ENCODE results near the gene GRHL1. TPM values are rescaled to one million over a fixed set of nuclear protein-coding genes. Genes with fewer than 3 reads are reported as not detected.

Gene GRHL1
- polyA plus RNA-seq, 1 donor (not counting 4 experiments of a cell fraction or from before 2014, with no cell fraction given): 7.8 TPM

GRCh38 chr2:10004836-10005235, 53.3 kb downstream of the GRHL1 start:
- no peaks in the 10 kb centered on the region for H3K36me3 ChIP-seq (ENCODE audit: control insufficient read depth in 2 of 2, extremely low read depth in 1 of 2, insufficient read depth in 2 of 2, low read length in 2 of 2)
- H3K9me1 ChIP-seq (ENCODE audit: control insufficient read depth, extremely low read depth, insufficient read depth, low read length): no peaks in the 10 kb centered on the region
- no peak overlapping the region for H3K9ac ChIP-seq (ENCODE audit: control insufficient read depth, extremely low read depth, insufficient read depth, low read length)
- DNase-seq (ENCODE audit: low read depth, low spot score): no peak
- TF ChIP-seq, protein P1, sequence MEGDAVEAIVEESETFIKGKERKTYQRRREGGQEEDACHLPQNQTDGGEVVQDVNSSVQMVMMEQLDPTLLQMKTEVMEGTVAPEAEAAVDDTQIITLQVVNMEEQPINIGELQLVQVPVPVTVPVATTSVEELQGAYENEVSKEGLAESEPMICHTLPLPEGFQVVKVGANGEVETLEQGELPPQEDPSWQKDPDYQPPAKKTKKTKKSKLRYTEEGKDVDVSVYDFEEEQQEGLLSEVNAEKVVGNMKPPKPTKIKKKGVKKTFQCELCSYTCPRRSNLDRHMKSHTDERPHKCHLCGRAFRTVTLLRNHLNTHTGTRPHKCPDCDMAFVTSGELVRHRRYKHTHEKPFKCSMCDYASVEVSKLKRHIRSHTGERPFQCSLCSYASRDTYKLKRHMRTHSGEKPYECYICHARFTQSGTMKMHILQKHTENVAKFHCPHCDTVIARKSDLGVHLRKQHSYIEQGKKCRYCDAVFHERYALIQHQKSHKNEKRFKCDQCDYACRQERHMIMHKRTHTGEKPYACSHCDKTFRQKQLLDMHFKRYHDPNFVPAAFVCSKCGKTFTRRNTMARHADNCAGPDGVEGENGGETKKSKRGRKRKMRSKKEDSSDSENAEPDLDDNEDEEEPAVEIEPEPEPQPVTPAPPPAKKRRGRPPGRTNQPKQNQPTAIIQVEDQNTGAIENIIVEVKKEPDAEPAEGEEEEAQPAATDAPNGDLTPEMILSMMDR (optimal IDR thresholded peaks at IDR 0.05 in 1 of 3, IDR thresholded peaks at IDR 0.05 in 1 of 3, conservative IDR thresholded peaks at IDR 0.05 in 1 of 3; ENCODE audit: extremely low read depth in 1 of 3, insufficient read depth in 2 of 3, low read length in 3 of 3): no peak
- TF ChIP-seq EZH2 (IDR thresholded peaks at IDR 0.05; ENCODE audit: low read length): no peak
- no peak overlapping the region for H3K4me3 ChIP-seq (ENCODE audit: control insufficient read depth in 2 of 3, extremely low read depth in 1 of 3, insufficient read depth in 2 of 3, low read depth in 1 of 3, low read length in 3 of 3)
- H3K27me3 ChIP-seq (ENCODE audit: control insufficient read depth, extremely low read depth, insufficient read depth, low read length): no peaks in the 10 kb centered on the region
- H3K4me2 ChIP-seq (ENCODE audit: control insufficient read depth, extremely low read depth, insufficient read depth, low read depth, low read length): no peak overlapping the region
- no peaks in the 10 kb centered on the region for H3K4me1 ChIP-seq (ENCODE audit: control insufficient read depth, extremely low read depth, insufficient read depth, low read length)
- no peaks in the 10 kb centered on the region for H4K20me1 ChIP-seq (ENCODE audit: control insufficient read depth, extremely low read depth, insufficient read depth, low read length)
- dilution Hi-C loops (cut with MboI; ENCODE audit: extremely low pct_ligation_motif_present, low sequenced_read_pairs): no loop called here
- no peak overlapping the region for H2AFZ ChIP-seq (ENCODE audit: control insufficient read depth, low read length)
- H3K79me2 ChIP-seq (ENCODE audit: control insufficient read depth, insufficient read depth, low read length): no peaks in the 10 kb centered on the region
- H3K9me3 ChIP-seq (ENCODE audit: control insufficient read depth, low read depth, low read length): no peaks in the 10 kb centered on the region
- FAIRE-seq: no peak
- H3K27ac ChIP-seq (ENCODE audit: control insufficient read depth, insufficient read depth, low read length): no peak overlapping the region

DNA sequence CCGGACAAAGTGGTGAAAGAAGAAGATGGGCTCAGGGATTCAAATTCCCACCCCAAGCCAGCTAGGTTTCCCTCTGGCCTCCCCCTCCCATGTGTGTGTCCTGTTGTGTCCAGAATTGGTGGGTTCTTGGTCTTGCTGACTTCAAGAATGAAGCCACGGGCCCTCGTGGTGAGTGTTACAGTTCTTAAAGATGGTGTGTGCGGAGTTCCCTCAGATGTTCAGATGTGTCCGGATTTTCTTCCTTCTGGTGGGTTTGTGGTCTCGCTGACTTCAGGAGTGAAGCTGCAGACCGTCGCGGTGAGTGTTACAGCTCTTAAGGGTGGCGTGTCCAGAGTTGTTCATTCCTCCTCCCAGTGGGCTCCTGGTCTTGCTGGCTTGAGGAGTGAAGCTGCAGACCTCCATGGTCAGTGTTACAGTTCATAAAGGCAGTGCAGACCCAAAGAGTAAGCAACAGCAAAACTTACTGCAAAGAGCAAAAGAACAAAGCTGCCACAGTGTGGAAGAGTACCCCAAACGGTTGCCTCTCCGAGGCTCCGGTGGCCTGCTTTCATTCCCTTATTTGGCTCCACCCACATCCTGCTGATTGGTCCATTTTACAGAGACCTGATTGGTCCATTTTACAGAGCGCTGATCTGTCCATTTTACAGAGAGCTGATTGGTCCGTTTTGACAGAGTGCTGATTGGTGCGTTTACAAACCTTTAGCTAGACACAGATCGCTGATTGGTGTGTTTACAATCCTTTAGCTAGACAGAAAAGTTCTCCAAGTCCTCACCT, 54.2 kb downstream of the GRHL1 start:
- Histone ChIP-seq H3K4me2 (ENCODE audit: control insufficient read depth, extremely low read depth, insufficient read depth, low read depth, low read length) (no peak overlapping the region), H3K36me3 (ENCODE audit: control insufficient read depth in 2 of 2, extremely low read depth in 1 of 2, insufficient read depth in 2 of 2, low read length in 2 of 2) (no peaks in the 10 kb centered on the region), H3K9me1 (ENCODE audit: control insufficient read depth, extremely low read depth, insufficient read depth, low read length) (no peaks in the 10 kb centered on the region), H3K9me3 (ENCODE audit: control insufficient read depth, low read depth, low read length) (no peaks in the 10 kb centered on the region), H3K27me3 (ENCODE audit: control insufficient read depth, extremely low read depth, insufficient read depth, low read length) (no peaks in the 10 kb centered on the region), H3K27ac (ENCODE audit: control insufficient read depth, insufficient read depth, low read length) (no peak overlapping the region), H3K79me2 (ENCODE audit: control insufficient read depth, insufficient read depth, low read length) (no peaks in the 10 kb centered on the region), H3K4me1 (ENCODE audit: control insufficient read depth, extremely low read depth, insufficient read depth, low read length) (no peaks in the 10 kb centered on the region), H2AFZ (ENCODE audit: control insufficient read depth, low read length) (no peak overlapping the region), H3K9ac (ENCODE audit: control insufficient read depth, extremely low read depth, insufficient read depth, low read length) (no peak overlapping the region), H3K4me3 (ENCODE audit: control insufficient read depth in 2 of 3, extremely low read depth in 1 of 3, insufficient read depth in 2 of 3, low read depth in 1 of 3, low read length in 3 of 3) (no peak overlapping the region), H4K20me1 (ENCODE audit: control insufficient read depth, extremely low read depth, insufficient read depth, low read length) (no peaks in the 10 kb centered on the region)
- DNase-seq (ENCODE audit: low read depth, low spot score) (no peak), FAIRE-seq (no peak)
- dilution Hi-C loops (cut with MboI; ENCODE audit: extremely low pct_ligation_motif_present, low sequenced_read_pairs): no loop called here
- no peak for TF ChIP-seq EZH2 (IDR thresholded peaks at IDR 0.05; ENCODE audit: low read length)
- TF ChIP-seq, protein P1 (optimal IDR thresholded peaks at IDR 0.05 in 1 of 3, IDR thresholded peaks at IDR 0.05 in 1 of 3, conservative IDR thresholded peaks at IDR 0.05 in 1 of 3; ENCODE audit: extremely low read depth in 1 of 3, insufficient read depth in 2 of 3, low read length in 3 of 3): no peak
